Left hindlimb (tissue), 1 donor: ENCODE results near the gene ARMC7.
A peak's percentile ranks its signal among the peaks of the same experiment; 100 is the strongest.
"Not testable (repeated sequence)": the region's sequence is repeated elsewhere in the genome, so short reads cannot be mapped to it uniquely, and the experiment has no call there.

Experiments
- DNase-seq: peaks from one replicate; pipeline ENCODE4 v3.0.0-alpha.2; 2018

ARMC7 gene

GRCh38 chr17:75130059-75130631, 20.4 kb downstream of the ARMC7 start:
- no peak for DNase-seq

- DNase-seq: peak; percentile 72
Observed at GRCh38 chr17:75130632-75131277, 21.0 kb downstream of the ARMC7 start.

DNA sequence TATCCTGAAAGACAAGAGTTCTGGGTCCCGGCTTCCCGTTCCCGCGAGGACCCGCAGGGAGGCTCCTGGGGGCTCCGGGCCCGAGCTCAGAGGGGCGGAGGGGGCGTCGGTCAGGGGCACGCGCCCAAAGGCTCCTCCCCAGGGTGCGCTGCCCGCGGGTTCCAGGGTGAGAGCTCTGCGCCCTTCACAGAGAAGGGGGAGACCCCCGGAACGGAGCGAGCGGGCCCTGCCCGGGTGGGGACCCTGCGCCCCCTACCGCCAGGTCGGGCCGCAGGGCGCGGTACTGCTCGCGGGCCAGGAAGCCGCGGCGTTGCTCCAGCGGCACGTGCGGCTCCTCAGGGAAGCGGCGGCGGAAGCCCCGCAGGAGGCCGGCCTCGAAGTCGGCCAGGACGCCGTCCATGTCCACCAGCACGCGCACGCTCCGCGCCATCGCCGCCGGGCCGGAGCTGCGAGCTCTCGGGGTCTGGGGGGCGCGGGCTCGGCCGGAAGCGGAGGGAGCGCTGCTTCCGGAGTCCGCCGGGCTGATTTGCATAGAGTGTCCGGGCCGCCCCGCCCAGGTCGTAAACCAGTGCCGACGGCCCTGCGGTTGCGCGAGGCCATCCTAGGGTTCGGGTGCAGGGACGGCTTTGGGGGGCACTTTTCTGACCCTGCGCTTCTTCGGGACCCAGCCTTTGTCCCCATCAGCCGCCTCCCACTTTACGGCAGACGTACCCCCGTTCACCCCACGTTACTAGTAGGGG, 21.7 kb downstream of the ARMC7 start, which contains the start of gene NT5C:
TSS of gene NT5C (minus strand) at position 465 of the 740 bp plus-strand sequence. CDS start at position 430, 35 bp downstream.
- DNase-seq: peak; percentile 90

DNA sequence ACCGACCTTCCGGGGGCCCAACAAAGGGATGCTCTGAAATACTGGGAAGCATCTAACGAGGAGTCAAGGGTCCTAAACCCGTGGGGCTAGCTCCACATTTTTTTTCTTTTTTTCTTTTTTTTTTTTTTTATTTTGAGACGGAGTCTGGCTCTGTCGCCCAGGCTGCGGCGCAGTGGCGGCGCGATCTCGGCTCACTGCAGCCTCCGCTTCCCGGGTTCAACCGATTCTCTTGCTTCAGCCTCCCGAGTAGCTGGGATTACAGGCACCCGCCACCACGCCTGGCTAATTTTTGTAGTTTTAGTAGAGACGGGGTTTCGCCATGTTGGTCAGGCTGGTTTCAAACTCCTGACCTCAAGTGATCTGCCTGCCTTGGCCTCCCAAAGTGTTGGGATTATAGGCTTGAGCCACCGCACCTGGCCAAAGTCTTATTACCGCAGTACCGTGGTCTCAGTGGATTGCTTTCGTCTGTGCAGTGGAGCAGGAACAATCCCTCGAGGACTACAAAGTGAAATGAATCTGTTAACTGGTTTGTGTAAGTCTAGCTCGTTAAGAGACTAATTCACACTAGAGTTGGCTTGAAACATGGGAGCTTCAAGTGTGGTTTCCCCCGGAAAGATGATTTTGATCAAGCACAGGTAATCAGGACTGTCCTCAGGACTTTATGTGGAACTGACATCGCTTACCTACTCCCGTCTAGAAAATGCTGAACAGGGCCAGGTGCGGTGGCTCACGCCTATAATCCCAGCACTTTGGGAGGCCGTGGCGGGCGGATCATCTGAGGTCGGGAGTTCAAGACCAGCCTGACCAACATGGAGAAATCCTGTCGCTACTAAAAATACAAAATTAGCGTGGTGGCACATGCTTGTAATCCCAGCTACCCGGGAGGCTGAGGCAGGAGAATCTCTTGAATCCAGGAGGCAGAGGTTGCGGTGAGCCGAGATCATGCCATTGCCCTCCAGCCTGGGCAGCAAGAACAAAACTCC, 22.5 kb downstream of the ARMC7 start:
- DNase-seq: not testable (repeated sequence)

DNA sequence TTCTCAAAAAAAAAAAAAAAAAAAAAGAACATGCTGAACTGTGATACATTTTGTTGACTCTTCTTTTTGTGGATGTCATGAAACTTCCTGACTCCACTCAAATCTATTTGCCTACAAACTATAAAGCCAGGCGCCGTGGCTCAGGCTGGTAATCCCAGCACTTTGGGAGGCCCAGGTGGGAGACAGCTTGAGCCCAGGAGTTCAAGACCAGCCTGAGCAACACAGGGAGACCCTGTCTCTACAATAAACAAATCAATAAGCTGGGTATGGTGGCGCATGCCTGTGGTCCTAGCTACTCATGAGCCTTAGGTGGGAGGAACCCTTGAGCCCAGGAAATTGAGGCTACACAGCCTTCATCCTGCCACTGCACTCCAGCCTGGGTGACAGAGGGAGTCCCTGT, 23.2 kb downstream of the ARMC7 start:
- DNase-seq: no peak

GRCh38 chr17:75133607-75134347, 24.0 kb downstream of the ARMC7 start:
- not testable (repeated sequence) for DNase-seq

GRCh38 chr17:75135452-75135851, 25.7 kb downstream of the ARMC7 start:
- DNase-seq: no peak

GRCh38 chr17:75135946-75136345, 26.2 kb downstream of the ARMC7 start:
- DNase-seq: no peak

DNA sequence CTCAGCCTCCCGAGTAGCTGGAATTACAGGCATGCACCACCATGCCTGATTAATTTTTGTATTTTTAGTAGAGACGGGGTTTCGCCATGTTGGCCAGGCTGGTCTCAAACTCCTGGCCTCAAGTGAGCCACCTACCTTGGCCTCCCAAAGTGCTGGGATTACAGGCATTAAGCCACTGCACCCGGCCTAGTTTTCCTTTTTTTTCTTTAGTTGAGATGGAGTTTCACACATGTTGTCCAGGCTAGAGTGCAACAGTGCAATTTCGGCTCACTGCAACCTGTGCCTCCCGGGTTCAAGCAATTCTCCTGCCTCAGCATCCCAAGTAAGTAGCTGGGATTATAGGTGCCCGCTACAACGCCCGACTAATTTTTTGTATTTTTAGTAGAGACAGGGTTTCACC, 28.0 kb downstream of the ARMC7 start:
- DNase-seq: not testable (repeated sequence)

DNA sequence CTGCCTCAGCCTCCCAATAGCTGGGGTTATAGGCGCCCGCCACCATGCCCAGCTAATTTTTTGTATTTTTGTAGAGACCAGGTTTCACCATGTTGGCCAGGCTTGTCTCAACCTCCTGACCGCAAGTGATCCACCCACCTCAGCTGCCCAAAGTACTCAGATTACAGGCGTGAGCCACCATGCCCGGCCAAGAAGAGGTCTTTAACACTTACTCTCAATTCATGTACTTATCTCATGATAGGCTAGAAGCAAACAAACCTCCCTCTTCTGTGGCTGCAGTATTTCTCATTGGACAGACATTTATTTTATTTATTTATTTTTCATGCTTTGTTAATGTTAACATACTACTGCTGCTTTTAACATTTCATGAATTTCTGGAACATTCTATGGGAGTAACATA, 28.8 kb downstream of the ARMC7 start:
- DNase-seq: no peak

DNA sequence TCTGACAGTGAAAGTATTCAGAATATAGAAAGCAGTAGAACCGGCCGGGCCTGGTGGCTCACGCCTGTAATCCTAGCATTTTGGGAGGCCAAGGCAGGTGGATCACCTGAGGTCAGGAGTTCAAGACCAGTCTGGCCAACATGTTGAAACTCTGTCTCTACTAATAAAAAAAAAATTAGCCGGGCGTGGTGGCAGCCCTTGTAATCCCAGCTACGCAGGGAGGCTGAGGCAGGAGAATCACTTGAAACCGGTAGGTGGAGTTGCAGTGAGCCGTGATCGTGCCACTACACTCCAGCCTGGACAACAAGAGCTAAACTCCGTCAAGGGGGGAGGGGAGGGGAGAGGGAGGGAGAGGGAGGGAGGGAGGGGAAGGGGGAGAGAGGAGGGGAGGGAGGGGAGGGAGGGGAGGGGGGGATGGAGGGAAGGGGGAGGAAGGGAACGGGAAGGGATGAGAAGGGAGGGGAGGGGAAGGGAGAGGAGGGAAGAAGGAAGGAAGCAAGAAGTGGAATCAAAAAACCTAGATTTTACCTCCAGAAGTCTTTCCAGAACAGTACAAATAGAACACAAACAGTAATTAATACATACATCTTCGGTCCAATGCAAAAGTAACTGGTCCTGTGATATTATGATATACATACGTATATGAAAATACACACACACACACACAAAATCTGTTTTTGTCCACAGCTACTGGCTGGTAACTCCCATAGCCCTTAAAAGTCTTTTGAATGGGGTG, 32.6 kb downstream of the ARMC7 start:
- no peak for DNase-seq

- no peak for DNase-seq
Observed at GRCh38 chr17:75144816-75145512, 35.2 kb downstream of the ARMC7 start.

GRCh38 chr17:75146592-75146991, 36.8 kb downstream of the ARMC7 start:
- DNase-seq: no peak

GRCh38 chr17:75147878-75148546, 38.2 kb downstream of the ARMC7 start:
- DNase-seq: no peak

GRCh38 chr17:75151930-75152329, 42.2 kb downstream of the ARMC7 start:
- no peak for DNase-seq

GRCh38 chr17:75152523-75152921, 42.8 kb downstream of the ARMC7 start:
- DNase-seq: no peak

DNA sequence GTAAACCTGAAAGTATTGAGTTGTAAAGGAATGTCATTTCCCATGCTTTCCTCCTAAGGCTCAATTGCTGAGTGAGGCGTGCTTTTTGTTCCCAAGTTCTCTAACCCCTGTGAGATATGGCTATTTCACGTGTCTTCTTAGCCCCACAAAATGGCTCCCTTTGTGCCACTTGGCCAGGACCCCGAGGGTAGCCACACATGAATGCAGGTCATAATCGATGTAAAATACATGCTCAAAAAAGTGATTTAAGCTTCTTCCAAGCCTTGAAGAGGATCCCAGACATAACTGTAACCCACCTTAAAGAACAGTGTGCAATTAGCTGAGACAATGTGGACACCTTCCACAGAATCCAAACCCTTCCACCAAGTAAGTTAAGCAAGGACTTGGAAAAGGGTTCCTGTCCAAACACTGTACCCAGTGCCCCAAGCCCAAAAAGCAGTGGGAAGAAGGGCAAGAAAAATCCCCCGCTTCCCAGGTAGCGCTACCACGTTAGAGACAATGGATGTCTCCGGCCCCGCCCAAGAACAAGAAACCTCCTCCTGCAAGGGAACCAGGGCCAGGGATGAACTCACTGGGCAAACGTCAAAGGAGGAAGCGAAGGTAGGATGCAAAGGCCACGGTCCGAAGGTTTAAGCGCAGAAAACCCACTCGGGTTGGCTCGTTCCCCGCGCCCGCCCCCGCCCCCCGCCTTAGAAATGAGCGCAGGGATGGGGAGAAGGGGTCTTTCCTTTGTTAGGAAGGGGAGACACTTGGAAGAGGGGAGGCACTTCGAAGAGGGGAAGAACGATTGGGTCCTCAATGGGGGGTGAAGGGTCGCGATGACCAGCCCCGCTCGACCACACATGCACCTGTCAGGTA, 43.4 kb downstream of the ARMC7 start:
- DNase-seq: peak; percentile 45

DNA sequence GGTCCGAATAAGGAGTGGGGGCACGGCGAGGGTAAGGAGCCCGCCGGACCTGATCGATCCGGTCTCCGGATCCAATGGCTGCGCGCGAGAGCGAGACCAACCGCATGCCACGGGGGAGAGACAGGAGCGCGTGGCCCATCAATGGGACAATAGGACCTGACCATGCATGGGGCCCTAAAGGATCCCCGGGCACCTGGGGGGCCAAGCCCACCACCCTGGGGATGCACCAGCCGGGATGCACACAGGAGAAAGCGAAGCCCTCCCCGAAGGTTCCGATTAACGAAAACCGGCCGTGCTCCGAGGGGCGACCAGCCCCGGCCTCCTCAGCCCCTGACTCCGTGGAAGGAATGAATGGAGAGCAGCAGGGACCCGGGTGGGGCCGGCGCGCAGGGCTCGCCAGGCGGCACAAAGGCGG, 44.0 kb downstream of the ARMC7 start:
- DNase-seq: peak; percentile 58
